LoVo (cell line): ENCODE results near the gene PRM2.
"Not testable (repeated sequence)": the region's sequence is repeated elsewhere in the genome, so short reads cannot be mapped to it uniquely, and the experiment has no call there.

ENCODE experiments used
- DNase-seq: peaks from one replicate; pipeline ENCODE4 v3.0.0-alpha.2; 2016; ENCODE audit warnings: low spot score

Gene PRM2

DNA sequence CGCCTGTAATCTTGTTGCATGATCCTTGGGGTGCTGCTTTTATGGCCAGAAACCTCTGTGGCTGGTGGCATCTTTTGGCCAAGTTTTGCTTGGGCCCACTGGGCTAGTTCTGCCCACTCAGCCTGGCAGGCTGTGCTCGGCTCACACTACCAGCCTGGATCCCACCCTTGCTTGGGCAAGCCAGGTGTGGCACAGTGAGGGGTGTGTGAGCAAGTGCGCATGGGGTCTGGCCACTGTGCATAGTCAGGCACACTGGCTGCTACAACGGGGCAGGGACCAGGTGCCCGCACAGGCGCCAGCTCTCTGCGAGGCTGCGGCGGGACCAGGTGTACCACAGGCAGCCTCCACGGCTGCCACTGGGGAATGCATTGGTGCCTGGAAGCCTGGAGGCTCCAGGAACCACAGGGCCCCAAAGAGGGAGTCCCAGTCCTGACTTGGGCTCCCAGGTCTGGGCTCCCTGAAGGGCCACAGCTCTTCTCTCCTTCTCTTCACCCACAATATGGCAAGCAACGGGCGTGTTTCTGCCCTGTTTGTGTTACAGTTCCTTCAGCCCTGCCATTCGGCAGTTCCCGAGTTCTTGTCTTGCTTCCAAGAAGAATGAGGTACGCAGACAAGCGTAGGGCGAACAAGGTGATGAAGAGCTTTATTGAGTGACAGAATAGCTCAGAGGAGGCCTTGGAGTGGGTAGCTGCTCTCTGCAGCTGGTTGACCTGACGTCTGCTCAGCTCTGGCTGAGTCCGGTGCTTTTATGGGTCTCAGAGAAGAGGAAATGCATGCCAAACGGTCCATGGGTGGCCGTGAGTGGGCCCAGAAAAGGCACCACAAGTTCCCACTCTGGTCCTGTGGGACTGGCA, 31.6 kb upstream of the PRM2 start:
- DNase-seq, result no peak

DNA sequence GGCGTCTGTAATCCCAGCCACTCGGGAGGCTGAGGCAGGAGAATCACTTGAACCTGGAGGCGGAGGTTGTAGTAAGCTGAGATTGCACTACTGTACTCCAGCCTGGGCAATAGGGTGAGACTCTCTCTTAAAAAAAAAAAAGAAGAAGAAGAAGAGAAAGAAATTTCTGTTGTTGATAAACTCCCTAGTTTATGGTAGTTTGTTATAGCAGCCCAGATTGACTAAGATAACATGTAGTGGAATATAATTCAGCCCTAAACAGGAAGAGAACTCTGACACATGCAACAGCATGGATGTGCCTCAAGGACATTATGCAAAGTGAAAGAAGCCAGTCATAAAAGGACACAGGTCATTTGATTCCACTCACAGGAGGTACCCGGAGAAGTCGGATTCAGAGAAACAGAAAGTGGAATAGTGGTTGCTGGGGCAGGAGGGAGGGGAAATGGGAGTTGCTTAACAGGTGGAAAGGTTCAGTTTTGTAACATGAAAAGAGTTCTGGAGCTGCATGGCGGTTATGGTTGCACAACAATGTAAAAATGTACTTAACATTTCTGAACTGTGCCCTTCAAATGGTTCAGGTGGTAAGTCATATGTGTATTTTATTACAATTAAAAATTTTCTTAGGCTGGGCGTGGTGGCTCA, 30.8 kb upstream of the PRM2 start:
- DNase-seq, result no peak

DNA sequence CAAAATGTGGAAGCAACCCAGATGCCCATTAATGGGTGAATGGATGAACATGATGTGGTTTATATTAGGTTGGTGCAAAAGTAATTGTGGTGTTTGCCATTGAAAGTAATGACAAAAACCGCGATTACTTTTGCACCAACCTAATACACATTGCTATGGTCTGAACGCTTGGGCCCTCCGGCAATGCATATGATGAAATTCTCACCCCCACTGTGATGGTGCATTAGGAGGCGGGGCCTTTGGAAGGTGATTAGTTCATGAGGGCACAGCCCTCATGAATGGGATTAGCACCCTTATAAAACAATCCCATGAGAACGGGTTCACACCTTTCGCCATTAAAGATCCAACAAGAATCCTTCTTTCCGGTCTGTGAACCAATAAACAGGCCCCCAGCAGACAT, 30.1 kb upstream of the PRM2 start:
- no peak for DNase-seq

DNA sequence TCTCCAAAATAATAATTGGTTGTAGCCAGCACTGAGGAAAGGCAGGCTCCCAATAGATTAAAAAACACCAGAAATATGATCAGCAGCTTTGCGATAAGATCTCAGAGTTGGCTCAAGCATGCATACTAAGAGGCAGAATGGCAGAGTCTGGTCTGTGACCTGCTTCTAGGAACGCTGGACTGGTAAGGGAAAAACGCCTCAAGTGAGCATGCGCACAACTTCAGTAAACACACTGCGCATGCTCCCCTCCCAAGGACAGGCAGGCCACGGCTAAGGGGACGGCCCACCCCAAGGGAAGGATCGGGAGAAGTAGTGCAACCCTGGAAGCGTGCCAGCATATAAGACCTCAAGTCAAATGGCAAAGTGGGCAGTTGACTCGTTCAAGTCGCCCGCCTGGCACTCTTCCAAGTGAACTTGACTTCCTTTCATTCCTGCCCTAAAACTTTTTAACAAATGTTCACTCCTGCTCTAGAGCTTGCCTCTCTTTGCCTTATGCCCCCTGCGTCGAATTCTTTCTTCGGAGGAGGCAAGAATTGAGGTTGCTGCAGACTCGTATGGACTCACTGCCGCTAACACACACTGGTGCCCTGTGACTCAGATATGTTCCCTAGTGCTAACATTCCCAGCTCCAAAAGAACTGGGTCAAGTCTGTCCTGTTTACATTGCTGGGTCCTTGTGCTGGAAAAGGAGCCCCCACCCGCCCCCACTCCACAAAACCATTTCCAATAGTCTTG, 27.3 kb upstream of the PRM2 start:
- no peak for DNase-seq

DNA sequence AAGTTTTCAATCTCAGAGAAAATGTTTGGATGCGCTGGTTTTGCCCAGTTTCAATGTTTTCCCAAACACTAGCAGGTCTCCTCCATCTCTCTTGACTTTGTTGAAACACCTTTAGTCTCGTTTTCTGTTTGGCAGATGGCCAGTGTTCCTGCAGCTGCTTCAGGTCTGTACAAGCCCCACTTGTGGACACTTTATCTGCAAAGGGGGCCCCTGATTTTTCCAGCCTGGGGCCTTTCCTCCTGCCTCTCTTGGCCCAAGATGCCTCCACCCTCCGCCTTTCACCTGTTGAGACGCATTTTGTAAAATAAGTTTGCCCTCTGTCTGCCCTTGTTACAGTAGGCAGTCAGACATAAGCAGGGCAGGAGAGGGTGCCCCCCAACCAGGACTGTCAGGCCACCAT, 26.7 kb upstream of the PRM2 start:
- DNase-seq, result no peak

DNA sequence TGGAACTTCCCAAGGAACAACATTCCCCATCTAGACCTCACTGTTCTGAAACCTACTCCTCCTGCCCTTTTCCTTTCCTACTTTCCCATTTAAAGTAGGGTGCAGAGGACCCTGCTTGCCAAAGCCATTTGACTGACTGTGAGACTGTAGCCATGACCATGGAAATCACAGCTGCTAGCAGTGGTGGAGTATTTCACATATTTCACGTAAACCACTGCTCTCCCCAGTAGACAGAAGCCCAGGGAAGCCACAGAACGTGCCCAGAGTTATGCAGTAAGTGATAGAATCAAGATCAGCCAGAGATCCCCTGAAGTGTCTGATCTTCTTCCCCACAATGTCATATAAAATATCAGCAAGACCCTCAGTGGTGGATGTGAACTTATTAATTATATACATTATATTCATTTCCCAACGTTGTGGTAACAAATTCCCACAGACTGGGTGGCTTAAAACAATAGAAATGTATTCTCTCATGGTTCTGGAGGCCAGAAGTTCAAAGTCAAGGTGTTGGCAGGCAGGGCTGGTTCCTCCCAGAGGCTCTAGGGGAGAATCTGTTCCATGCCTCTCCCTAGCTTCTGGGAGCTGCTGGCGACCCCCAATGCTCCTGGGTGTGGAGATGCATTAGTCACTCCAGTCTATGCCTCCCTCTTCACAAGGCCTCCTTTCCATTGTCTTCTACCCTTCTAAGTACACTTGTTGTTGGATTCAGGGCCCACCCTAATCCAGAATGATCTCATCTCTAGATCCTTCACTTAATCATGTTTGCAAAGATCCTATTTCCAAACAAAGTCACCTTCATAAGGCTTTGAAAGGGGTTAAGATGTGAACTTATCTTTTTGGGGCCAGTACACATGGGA, 25.6 kb upstream of the PRM2 start:
- DNase-seq, result no peak

DNA sequence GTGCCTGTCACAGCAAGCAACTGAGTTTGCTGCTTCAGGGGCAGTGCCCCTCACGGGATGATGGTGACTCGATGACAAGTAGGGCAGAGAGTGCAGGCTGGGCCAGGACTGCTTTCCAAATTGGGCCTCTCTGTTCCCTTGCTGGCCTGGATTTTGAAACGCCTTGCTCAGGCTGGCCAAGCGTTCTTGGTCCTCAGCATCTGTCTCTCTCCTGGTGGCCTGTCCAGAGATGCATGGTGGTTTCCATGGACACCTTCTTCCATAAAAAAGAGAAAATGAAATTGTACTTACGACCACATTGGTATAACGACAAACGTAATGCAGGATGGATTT, 24.2 kb upstream of the PRM2 start:
- DNase-seq, result no peak

DNA sequence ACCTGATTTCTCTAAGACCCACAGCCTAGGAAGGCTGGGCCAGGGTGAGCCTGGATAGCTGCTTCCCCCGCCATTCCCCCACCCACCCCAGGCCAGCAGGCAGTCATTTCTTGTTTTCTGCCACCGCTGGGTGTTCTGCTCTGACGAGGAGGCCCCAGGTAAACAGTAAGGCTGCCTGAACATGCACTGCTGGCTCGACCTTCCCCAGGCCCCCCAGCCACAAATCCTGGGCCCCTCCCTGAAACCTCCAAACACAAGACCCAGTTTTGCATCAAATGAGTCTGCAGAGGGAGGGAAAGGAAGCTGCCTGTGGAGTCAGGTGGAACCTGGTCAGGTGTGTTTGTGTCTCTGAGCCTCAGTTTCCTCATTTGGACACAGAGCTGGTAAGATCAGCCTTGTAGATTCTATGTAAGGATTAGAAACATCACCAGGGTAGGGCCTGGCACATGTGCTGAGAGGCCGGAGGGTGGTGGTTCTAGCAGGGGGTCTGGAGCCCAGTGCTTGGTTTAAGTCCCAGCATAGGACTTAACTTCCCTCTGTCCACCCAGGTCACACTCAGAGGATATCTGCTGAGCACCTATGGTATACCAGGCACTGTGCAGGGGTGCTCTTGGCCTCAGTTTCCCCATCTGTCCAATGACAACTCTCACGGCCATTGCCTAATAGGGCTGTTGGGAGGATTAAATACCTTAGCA, 23.7 kb upstream of the PRM2 start:
- no peak for DNase-seq

DNA sequence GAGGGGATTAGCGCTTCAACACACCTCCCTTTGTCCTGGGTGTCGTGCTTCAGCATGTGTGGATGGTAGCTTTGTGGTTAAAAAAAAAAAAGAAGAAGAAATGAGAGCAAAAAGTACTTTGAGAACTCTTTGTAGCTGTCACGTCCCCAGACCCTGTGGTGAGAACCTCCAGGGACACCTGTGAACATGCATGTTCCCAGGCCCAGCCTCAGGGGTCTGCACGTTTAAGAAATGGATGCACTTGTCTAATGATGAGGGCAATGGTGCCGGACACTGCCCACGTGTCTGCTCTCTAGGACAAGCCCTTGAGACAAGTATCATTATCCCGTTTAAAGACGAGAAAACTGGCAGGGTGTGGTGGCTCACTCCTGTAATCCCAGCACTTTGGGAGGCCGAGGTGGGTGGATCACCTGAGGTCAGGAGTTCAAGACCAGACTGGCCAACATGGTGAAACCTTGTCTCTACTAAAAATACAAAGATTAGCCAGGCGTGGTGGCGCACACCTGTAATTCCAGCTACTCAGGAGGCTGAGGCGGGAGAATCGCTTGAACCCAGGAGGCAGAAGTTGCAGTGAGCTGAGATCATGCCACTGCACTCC, 22.8 kb upstream of the PRM2 start:
- not testable (repeated sequence) for DNase-seq

DNA sequence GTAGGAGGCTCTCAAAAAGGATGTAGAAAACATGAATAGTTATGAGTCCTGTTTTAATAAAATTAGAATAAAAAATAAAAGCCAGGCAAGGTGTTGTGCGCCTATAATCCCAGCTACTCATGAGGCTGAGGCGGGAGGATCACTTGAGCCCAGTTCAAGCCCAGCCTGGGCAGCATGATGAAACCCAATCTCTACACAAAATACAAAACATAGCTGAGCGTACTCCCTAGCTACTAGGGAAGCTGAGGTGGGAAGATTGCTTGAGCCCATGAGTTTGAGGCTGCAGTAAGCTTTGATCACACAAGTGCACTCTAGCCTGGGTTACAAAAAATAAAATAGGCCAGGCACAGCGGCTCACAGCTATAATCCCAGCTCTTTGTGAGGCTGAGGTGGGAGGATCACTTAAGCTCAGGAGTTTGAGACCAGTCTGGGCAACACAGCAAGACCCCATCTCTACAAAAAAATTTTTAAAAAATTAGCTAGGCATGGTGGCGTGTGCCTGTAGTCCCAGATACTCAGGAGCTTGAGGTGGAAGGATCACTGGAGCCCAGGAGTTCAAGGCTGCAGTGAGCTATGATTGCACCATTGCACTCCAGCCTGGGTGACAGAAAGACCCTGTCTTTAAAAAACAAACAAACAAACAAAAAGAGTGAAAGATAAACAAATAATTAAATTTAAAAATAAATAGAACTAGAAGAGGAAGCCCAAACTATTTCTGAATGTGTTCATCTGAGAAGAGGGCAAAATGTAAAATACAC, 22.0 kb upstream of the PRM2 start:
- no peak for DNase-seq

DNA sequence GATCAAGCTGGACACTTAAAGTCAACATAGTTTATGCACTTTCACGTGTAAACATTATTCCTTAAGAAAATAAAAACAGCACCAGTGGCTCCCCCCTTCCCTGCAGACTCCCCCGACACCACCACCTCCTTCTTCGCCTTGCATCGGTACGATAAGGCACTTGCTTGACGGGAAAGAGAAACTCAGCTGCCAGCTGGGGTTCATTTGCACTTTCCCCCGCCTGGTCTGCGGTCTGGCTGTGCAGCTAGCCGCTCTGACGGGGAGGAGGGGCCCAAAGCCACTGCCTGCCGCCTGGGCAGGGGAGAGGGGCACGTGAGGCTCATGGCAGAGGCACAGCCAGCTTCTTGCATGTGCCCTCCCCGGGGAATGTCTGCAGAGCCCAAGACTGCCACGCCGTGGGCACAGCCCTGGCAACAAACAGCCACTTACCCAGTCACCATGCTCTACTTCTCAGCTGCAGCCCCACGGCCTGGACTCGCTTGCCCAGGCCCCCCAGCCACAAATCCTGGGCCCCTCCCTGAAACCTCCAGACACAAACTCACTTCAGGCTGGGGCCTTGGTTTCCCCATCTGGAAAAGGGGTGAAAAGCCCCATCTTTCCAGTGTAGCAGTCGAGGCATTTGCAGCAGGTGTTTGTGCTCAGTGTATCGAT, 21.3 kb upstream of the PRM2 start:
- DNase-seq, result no peak

DNA sequence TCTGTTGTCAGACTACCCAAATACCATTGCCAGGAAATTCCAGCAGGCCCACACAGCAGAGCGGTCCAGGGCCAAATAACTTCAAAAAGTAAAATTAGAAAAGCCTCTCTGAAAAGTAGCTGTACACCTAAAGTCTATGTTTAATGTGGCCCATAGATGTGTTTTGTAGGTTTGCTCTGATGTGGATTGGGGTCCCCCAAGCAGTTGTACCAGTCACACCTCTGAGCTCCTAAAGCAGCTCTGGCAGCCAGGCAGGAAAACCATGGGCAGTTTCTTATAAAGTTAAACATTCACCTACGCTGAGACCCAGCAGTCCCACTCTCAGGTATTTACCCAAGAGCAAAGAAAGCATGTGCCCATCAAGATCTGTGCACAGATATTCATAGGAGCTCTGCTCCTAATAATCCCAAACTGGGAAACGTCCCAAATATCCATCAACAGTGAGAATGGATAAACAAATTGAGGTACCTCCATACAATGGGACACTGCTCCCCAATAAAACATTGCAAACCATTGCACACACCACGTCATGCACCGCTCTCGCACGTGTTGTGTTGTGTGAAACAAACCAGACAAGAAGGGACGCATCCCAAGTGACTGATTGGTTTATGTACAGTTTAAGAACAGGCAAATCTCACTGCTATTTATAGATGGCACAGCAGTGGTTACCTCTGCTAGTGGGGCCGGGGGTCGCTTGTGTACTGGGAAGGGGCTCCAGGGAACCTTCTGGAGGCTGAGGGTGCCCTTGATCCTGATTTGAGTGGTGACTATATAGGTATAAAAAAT, 20.6 kb upstream of the PRM2 start:
- DNase-seq, result no peak

DNA sequence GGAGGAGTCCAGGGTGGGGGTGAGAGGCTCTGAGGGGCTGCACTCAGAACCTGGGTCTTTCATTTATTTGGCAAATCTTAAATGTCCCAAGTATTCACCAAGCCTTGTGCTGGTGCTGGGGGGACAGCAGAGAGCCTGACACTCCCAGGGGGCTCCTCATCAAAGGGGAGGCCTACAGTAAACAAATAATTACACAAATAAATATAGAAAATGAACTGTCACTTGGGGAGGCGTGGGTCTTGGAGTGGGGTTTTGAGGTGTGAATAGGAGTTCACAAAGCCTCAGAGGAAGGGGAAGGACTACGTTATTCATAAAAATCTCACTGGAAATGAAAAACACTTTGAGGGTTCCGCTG, 20.0 kb upstream of the PRM2 start:
- no peak for DNase-seq

DNA sequence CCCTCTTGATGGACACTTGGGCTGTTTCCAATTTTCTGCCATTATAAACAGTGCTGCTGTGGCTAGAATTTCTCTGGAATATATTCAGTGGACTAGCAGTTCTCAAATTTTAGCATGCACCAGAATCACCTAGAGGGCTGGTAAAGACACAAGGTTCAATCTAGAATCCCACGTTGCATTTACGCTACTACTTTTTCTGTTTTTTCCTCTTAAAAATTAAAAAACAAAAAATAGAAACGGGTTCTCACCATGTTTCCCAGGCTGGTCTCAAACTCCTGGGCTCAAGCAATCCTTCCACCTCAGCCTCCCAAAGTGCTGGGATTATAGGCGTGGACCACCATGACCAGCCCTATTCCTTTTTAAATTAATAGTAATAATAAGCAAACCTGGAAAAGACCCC, 19.4 kb upstream of the PRM2 start:
- DNase-seq, result no peak

DNA sequence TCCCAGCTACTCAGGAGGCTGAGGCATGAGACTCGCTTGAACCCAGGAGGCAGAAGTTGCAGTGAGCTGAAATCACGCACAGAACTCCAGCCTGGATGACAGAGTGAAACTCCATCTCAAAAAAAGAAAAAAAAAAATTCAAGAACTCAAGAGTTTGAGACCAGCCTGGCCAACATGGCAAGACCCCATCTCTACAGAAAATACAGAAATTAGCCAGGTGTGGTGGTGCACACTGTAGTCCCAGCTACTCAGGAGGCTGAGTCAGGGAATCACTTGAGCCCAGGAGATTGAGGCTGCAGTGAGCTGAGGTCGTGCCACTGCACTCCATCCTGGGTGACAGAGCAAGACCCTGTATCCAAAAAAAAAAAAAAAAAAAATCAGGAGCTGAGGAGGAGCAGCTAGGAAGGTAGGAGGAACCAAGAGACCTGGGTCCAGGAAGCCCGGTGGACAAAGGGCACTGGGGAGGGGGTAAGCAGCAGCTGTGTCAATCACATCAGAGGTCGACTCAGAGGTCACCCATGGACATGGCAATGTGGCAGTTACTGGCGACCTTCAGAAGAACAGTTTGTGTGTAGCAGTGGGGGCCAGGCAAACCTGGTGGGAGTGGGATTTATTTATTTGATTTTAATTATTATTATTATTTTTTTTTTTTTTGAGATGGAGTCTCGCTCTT, 15.9 kb upstream of the PRM2 start:
- DNase-seq, result no peak

DNA sequence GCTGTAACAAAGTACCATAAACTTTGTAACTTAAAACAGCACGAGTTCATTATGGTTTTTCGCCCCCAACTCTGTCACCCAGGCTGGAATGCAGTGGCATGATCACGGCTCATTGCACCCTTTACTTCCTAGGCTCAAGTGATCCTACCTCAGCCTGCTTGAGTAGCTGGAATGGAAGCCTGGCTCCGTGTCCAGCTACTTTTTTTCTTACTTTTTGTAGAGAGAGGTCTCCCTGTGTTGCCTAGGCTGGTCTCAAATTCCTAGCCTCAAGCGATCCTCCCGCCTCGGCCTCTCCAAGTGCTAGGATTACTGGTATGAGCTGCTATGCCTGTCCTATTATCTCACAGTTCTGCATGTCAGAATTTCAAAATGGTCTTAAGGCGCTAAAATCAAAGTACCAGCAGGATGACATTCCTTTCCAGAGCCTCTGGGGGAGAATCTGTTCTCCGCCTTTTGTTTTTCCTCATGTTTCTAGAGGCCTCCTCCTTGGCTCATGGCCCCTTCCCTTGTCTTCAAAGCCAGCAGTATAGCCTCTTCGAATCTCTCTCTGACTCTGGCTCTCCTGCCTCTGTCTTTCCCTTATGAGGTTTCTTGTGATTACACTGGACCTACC, 14.9 kb upstream of the PRM2 start:
- no peak for DNase-seq

DNA sequence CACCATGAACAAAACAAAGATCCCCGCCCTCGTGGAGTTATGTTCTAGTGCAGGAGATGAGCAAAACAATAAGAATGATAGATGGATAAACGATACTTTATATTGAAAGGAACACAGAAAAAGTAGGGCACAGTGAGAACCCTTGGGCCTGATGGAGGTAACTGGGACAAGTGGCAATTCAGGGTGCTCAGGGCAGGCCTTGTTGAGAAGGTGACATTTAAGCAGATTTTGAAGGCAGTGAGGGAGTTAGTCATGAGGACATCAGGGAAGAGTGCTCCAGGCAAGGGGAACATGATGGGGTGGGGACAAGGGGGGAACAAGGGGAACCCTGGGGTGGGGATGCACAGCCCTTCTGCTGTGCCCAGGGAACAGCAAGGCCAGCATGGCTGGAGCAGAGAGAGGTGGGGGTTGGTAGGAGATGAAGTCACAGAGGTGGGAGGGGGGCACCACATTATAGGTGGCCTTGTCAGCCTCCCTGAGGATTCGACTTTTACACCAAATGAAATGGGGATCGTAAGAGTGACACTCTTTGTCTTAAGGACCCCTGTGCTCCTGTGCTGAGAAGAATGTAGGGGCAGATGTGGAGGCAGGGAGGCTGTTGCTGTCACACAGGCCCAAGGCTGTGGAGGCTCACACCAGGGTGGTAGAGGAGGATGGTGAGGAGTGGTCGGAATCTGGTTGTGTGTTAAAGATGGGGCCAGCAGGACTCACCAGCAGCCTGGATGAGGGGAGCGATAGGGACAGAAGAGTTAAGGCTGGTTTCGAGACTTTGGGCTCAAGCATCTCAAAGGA, 14.0 kb upstream of the PRM2 start:
- DNase-seq, result no peak
